SIG-M5 (cell line): ENCODE data around the gene UROC1.

Experiments
- DNase-seq: peaks from one replicate; lab custom pipeline; 2025; lab: John Stamatoyannopoulos, UW

Gene UROC1

GRCh38 chr3:126516152-126516935, 1.2 kb downstream of the UROC1 start:
- DNase-seq, result no peak

- DNase-seq, result no peak
These were observed 2.4 kb downstream of the UROC1 start for GRCh38 chr3:126515066-126515706.

- no peak for DNase-seq
These were observed 3.4 kb downstream of the UROC1 start for GRCh38 chr3:126514161-126514560.

- no peak for DNase-seq
These were observed 4.5 kb downstream of the UROC1 start for GRCh38 chr3:126512916-126513650.

GRCh38 chr3:126512026-126512425, 5.5 kb downstream of the UROC1 start:
- DNase-seq, result no peak

GRCh38 chr3:126511291-126511690, 6.3 kb downstream of the UROC1 start:
- no peak for DNase-seq

GRCh38 chr3:126510308-126510910, 7.2 kb downstream of the UROC1 start:
- DNase-seq, result no peak

- DNase-seq, result no peak
These were observed 7.8 kb downstream of the UROC1 start for GRCh38 chr3:126509597-126510307.

- no peak for DNase-seq
These were observed 9.0 kb downstream of the UROC1 start for GRCh38 chr3:126508564-126508964.

- no peak for DNase-seq
These were observed 9.7 kb downstream of the UROC1 start for GRCh38 chr3:126507886-126508285.

- no peak for DNase-seq
These were observed 13.9 kb downstream of the UROC1 start for GRCh38 chr3:126503701-126504100.

- DNase-seq, result no peak
These were observed 14.9 kb downstream of the UROC1 start for GRCh38 chr3:126502656-126503055.

- no peak for DNase-seq
These were observed 15.8 kb downstream of the UROC1 start for GRCh38 chr3:126501736-126502135.

- no peak for DNase-seq
These were observed 16.5 kb downstream of the UROC1 start for GRCh38 chr3:126501054-126501453.

GRCh38 chr3:126500016-126500415, 17.6 kb downstream of the UROC1 start:
- no peak for DNase-seq

- no peak for DNase-seq
These were observed 18.2 kb downstream of the UROC1 start for GRCh38 chr3:126499401-126499800.

GRCh38 chr3:126498929-126499328, 18.6 kb downstream of the UROC1 start:
- DNase-seq, result no peak

- no peak for DNase-seq
These were observed 19.1 kb downstream of the UROC1 start for GRCh38 chr3:126498461-126498860.

- DNase-seq, result no peak
These were observed 19.6 kb downstream of the UROC1 start for GRCh38 chr3:126497956-126498355.

GRCh38 chr3:126496894-126497850, 20.4 kb downstream of the UROC1 start:
- no peak for DNase-seq

GRCh38 chr3:126495786-126496185, 21.8 kb downstream of the UROC1 start:
- no peak for DNase-seq
